IMR-90 (cell line): Measurements from ENCODE around the gene AUNIP. TPM values are rescaled to one million over a fixed set of nuclear protein-coding genes. Genes with fewer than 3 reads are reported as not detected.
A peak's percentile ranks its signal among the peaks of the same experiment; 100 is the strongest.

ENCODE experiments used
- ATAC-seq: fragments of 200-7000 bp; cut with Tn5 transposase; 2 replicates; pipeline ENCODE4 v1.9.1; 2020; ENCODE audit warnings: low read depth, mild to moderate bottlenecking, moderate library complexity
- BruUV-seq: library from RNA; stranded (reverse); fragments of 400-500 nt; replicated peaks from 2 replicates; lab custom pipeline; 2021; lab: Mats Ljungman, UMichigan
- CTCF ChIA-PET: fragments of 300-600 bp; formaldehyde crosslinking; extraction: SDS; loops from one replicate; lab custom pipeline; 2021; ENCODE audit warnings: antibody characterized with exemption; lab: Yijun Ruan, JAX
- POLR2A ChIA-PET: fragments of 300-600 bp; sonication (Branson Sonifier 250); formaldehyde crosslinking; loops from one replicate; lab custom pipeline; 2022; ENCODE audit warnings: antibody characterized with exemption; ENCODE audit not compliant: unreplicated experiment; lab: Charles Lee
- DNase-seq: peaks from one replicate; pipeline ENCODE4 v3.0.0; 2013
- H2AFZ ChIP-seq: replicated peaks from 2 replicates; pipeline ENCODE3; 2013; ENCODE audit warnings: low read length, mild to moderate bottlenecking; ENCODE audit not compliant: poor library complexity
- H2AK5ac ChIP-seq: 2 replicates; pipeline ENCODE4 v1.6.1; 2013; ENCODE audit warnings: low read depth, low read length, inconsistent platforms
- H2AK9ac ChIP-seq: replicated peaks from 2 replicates; pipeline ENCODE3; 2013; ENCODE audit warnings: mild to moderate bottlenecking, low read depth, low read length, moderate library complexity; ENCODE audit not compliant: poor library complexity
- H2BK120ac ChIP-seq: 2 replicates; pipeline ENCODE4 v1.6.1; 2013; ENCODE audit warnings: low read depth, low read length, inconsistent platforms
- H2BK15ac ChIP-seq: 3 replicates; pipeline ENCODE4 v1.6.1; 2013; ENCODE audit warnings: low read depth, low read length, inconsistent platforms
- H2BK20ac ChIP-seq: 2 replicates; pipeline ENCODE4 v1.6.1; 2013; ENCODE audit warnings: low read depth, mild to moderate bottlenecking, inconsistent platforms, low read length, moderate library complexity
- H2BK5ac ChIP-seq: 2 replicates; pipeline ENCODE4 v1.6.1; 2013; ENCODE audit warnings: mild to moderate bottlenecking, low read depth, low read length, inconsistent platforms; ENCODE audit not compliant: poor library complexity, severe bottlenecking
- H3K14ac ChIP-seq: replicated peaks from 2 replicates; pipeline ENCODE4 v1.6.1; 2013; ENCODE audit warnings: low read depth, low read length, inconsistent platforms
- H3K18ac ChIP-seq: 2 replicates; pipeline ENCODE4 v1.6.1; 2013; ENCODE audit warnings: low read depth, low read length, control low read depth
- H3K23ac ChIP-seq: 2 replicates; pipeline ENCODE4 v1.6.1; 2013; ENCODE audit warnings: low read depth, low read length, inconsistent platforms
- H3K27ac ChIP-seq: 2 replicates; pipeline ENCODE4 v1.5.1; 2013; ENCODE audit warnings: mild to moderate bottlenecking, control low read depth, low read length; ENCODE audit not compliant: insufficient read depth
- H3K27me3 ChIP-seq: 2 replicates; pipeline ENCODE4 v1.6.1; 2013; ENCODE audit warnings: low read length; ENCODE audit not compliant: control insufficient read depth, insufficient read depth
- H3K36me3 ChIP-seq: 2 replicates; pipeline ENCODE4 v1.6.1; 2013; ENCODE audit warnings: low read length, mixed read lengths; ENCODE audit not compliant: control insufficient read depth, insufficient read depth
- H3K4ac ChIP-seq: 2 replicates; pipeline ENCODE4 v1.6.1; 2013; ENCODE audit warnings: low read depth, low read length, inconsistent platforms
- H3K4me1 ChIP-seq: 2 replicates; pipeline ENCODE4 v1.6.1; 2013; ENCODE audit warnings: low read length, mixed read lengths; ENCODE audit not compliant: control insufficient read depth, insufficient read depth
- H3K4me2 ChIP-seq: 2 replicates; pipeline ENCODE4 v1.6.1; 2013; ENCODE audit warnings: low read depth, mild to moderate bottlenecking, control low read depth, low read length, moderate library complexity
- H3K4me3 ChIP-seq: 2 replicates; pipeline ENCODE4 v1.5.1; 2013; ENCODE audit warnings: low read depth, mild to moderate bottlenecking, control low read depth, low read length, moderate library complexity; ENCODE audit not compliant: insufficient read depth
- H3K56ac ChIP-seq: 2 replicates; pipeline ENCODE4 v1.6.1; 2013; ENCODE audit warnings: low read length, inconsistent platforms; ENCODE audit not compliant: insufficient read depth; ENCODE audit errors: extremely low read depth
- H3K79me1 ChIP-seq, 2 experiments: 2 replicates each; pipeline ENCODE4 v1.6.1; 2013; ENCODE audit warnings: low read length in 2 of 2, inconsistent platforms in 1 of 2, low read depth in 1 of 2
- H3K9ac ChIP-seq: 2 replicates; pipeline ENCODE4 v1.6.1; 2013; ENCODE audit warnings: low read depth, low read length, control low read depth
- H3K9me1 ChIP-seq: 2 replicates; pipeline ENCODE4 v1.6.1; 2013; ENCODE audit warnings: low read length, inconsistent platforms; ENCODE audit not compliant: insufficient read depth
- H3K9me3 ChIP-seq: 2 replicates; pipeline ENCODE4 v1.6.1; 2013; ENCODE audit warnings: low read length; ENCODE audit not compliant: control insufficient read depth, insufficient read depth
- H4K20me1 ChIP-seq: 2 replicates; pipeline ENCODE4 v1.6.1; 2013; ENCODE audit warnings: low read length, inconsistent platforms; ENCODE audit not compliant: insufficient read depth
- H4K5ac ChIP-seq: 2 replicates; pipeline ENCODE4 v1.6.1; 2013; ENCODE audit warnings: mild to moderate bottlenecking, low read depth, low read length, control low read depth
- H4K8ac ChIP-seq, 2 experiments: 2 replicates each; pipeline ENCODE4 v1.6.1; 2013; ENCODE audit warnings: low read depth in 2 of 2, low read length in 2 of 2, control low read depth in 1 of 2, inconsistent platforms in 1 of 2
- H4K91ac ChIP-seq: 2 replicates; pipeline ENCODE4 v1.6.1; 2013; ENCODE audit warnings: low read depth, low read length, inconsistent platforms; ENCODE audit not compliant: insufficient read depth
- ELK1 ChIP-seq: fragments of 150-350 bp; IDR thresholded peaks from 2 replicates; pipeline ENCODE4 v1.6.1; 2016; ENCODE audit warnings: low read depth, mild to moderate bottlenecking, low read length, moderate library complexity, borderline replicate concordance
- RAD21 ChIP-seq: IDR thresholded peaks from 2 replicates; pipeline ENCODE4 v1.6.1; 2012; ENCODE audit warnings: low read length, improper control_type of control experiment
- USF2 ChIP-seq: fragments of 150-350 bp; IDR thresholded peaks from 2 replicates; pipeline ENCODE4 v1.6.1; 2017; ENCODE audit warnings: mild to moderate bottlenecking, antibody characterized with exemption, low read length, low read depth
- WGBS, 2 experiments: methylation state at CpG; one replicate each; pipeline versions ENCODE4 v1.1.5 to v1.1.7; 2013; ENCODE audit warnings: missing lambda C conversion rate in 2 of 2; ENCODE audit not compliant: insufficient read length in 1 of 2; ENCODE audit errors: extremely low coverage in 2 of 2; 5-methylcytosine and 5-hydroxymethylcytosine counted together
- dilution Hi-C: fragments of 300-500 bp; cut with HindIII; formaldehyde crosslinking; loops from one replicate; pipeline ENCODE4 v1.14.3; 2018; ENCODE audit warnings: low sequenced_read_pairs; ENCODE audit not compliant: unreplicated experiment
- in situ Hi-C: fragments of 300-500 bp; cut with MboI; formaldehyde crosslinking; loops from 3 replicates; pipeline ENCODE4 v1.14.3; 2019; ENCODE audit warnings: low sequenced_read_pairs, inconsistent platforms, mixed read lengths
- intact Hi-C: fragments of 100-400 bp; cut with micrococcal nuclease; formaldehyde crosslinking; loops from 2 replicates; pipeline ENCODE4 v1.10.0; 2022
- polyA plus RNA-seq, 3 experiments: library from polyadenylated mRNA; depleted of rRNA; stranded (reverse); fragments of >200 nt; gene quantifications; 2 replicates each; pipeline ENCODE4 v1.2.3, GENCODE V29; 2012; ENCODE audit warnings: low replicate concordance in 1 of 3
- total RNA-seq: library from RNA; depleted of rRNA; stranded (reverse); fragments of >200 nt; gene quantifications from 2 replicates; pipeline ENCODE4 v1.2.3, GENCODE V29; 2012

AUNIP gene
- total and polyA plus RNA-seq, 2 of the 4 experiments (the other 2 are of a cell fraction), result 2.4 to 5.0 TPM

GRCh38 chr1:25811384-25812082, 47.7 kb downstream of the AUNIP start:
- Histone ChIP-seq H2BK120ac (no peak overlapping the region), H4K20me1 (peaks cover 11% of the 10 kb centered on the region), H3K14ac (no peak overlapping the region), H3K4me2 (no peak overlapping the region), H3K9ac (no peak overlapping the region), H3K4ac (no peak overlapping the region), H2AK9ac (peak overlapping the region; percentile 22), H2AK5ac (0 out of 2 replicates have a peak overlapping the region, but pooled peaks have one; percentile 69), H3K36me3 (peaks cover 60% of the 10 kb centered on the region), H3K9me3 (no peaks in the 10 kb centered on the region), H3K56ac (no peak overlapping the region), H3K9me1 (no peaks in the 10 kb centered on the region), H3K23ac (no peak overlapping the region), H2BK15ac (no peak overlapping the region), H3K27ac (no peak overlapping the region), H3K18ac (no peak overlapping the region), H2BK5ac (no peak overlapping the region), H4K8ac (no peak overlapping the region), H2AFZ (peak overlapping the region; percentile 11), H4K91ac (no peak overlapping the region), H4K5ac (no peak overlapping the region), H3K79me1 (peaks cover 0 to 9% of the 10 kb centered on the region in 2 experiments; a peak in 2 of 4 replicates), H3K4me3 (no peak overlapping the region), H2BK20ac (no peak overlapping the region), H3K27me3 (no peaks in the 10 kb centered on the region), H3K4me1 (no peaks in the 10 kb centered on the region; the same call in 1 of the 2 replicates)
- 80% methylated on average over 2 of the region's 13 CpGs; no CpG with 5 or more reads in 1 of the 2 experiments for WGBS, 2 experiments
- in situ Hi-C loops, result loop anchor here (25.0 kb wide), 2 partner anchors 399 to 574 kb away; partner anchors contain the start of genes RHCE, RSRP1 and SYF2
- intact Hi-C loops, result loop anchor here (10.0 kb wide), 1 partner anchor 567 kb away; the partner anchor contains the start of gene RSRP1
- TF ChIP-seq ELK1 (no peak), RAD21 (no peak), USF2 (no peak)
- ATAC-seq (no peak), DNase-seq (no peak)
- CTCF ChIA-PET, result no interaction called here
- POLR2A ChIA-PET, result no interaction called here
- dilution Hi-C loops, result no loop called here
- no TSS peak for BruUV-seq
